Ectodermal cell (in vitro differentiated cells): ENCODE results near the gene GRID2IP.

Experiments used
- H3K27ac ChIP-seq: 2 replicates; pipeline ENCODE4 v1.7.0; 2013; ENCODE audit warnings: mild to moderate bottlenecking, low read depth, low read length; ENCODE audit not compliant: insufficient read depth, poor library complexity, severe bottlenecking
- H3K27me3 ChIP-seq: 2 replicates; pipeline ENCODE4 v1.7.0; 2013; ENCODE audit warnings: mild to moderate bottlenecking, low read length; ENCODE audit not compliant: insufficient read depth, control insufficient read depth, poor library complexity, severe bottlenecking
- H3K36me3 ChIP-seq: one replicate; pipeline ENCODE4 v1.7.0; 2013; ENCODE audit warnings: low read length; ENCODE audit not compliant: control insufficient read depth, insufficient read depth
- H3K4me1 ChIP-seq: one replicate; pipeline ENCODE4 v1.7.0; 2013; ENCODE audit warnings: low read length; ENCODE audit not compliant: control insufficient read depth, insufficient read depth
- H3K4me3 ChIP-seq: 2 replicates; pipeline ENCODE4 v1.7.0; 2013; ENCODE audit warnings: low read depth, low read length, control low read depth; ENCODE audit not compliant: insufficient read depth
- H3K9me3 ChIP-seq: 2 replicates; pipeline ENCODE4 v1.7.0; 2013; ENCODE audit warnings: mild to moderate bottlenecking, low read length, moderate library complexity; ENCODE audit not compliant: control insufficient read depth
- WGBS, 2 experiments: methylation state at CpG; one replicate each; pipeline ENCODE4 v1.1.7; 2013; ENCODE audit warnings: missing lambda C conversion rate in 2 of 2; 5-methylcytosine and 5-hydroxymethylcytosine counted together

GRID2IP gene

DNA sequence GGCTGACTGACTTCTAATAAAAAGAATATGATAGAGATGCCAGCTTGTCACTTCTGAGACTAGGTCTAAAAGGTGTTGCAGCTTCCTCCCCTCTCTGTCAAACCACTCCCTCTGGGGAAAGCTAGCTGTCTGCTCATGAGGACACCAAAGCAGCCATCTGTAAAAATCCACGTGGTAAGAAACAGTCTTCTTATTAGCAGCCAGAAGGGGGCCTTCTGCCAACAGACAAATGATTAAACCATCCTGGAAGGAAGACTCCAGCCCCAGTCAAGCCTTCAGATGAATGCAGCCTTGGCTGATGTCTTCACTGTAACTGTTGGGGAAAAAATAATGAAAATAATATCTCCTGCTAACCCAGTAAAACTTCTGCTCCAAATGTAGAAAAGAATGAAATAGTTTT, 61.6 kb downstream of the GRID2IP start:
- Histone ChIP-seq H3K36me3 (no peaks in the 10 kb centered on the region), H3K27me3 (no peaks in the 10 kb centered on the region), H3K4me1 (no peaks in the 10 kb centered on the region), H3K9me3 (no peaks in the 10 kb centered on the region), H3K27ac (no peak overlapping the region), H3K4me3 (no peak overlapping the region)
- WGBS, 2 experiments = 14 to 18% methylated on average over 1 of the region's 1 CpG

DNA sequence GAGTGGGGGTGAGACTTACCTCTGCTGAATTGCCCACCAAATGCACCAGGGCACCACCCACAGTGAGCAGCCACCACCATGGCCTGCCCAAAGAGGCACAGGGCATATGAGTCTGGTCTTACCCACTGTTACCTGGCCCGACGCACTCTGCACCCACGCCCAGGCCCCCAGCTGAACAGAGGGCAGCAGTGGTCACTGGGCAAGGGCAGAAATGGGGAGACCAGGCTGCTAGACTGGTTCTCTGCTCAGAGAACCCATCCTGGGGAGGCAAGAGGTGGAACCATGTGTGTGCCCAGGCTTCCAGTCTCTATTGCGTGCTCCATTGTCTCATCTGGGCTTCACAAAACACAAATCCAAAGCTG, 64.1 kb downstream of the GRID2IP start:
- Histone ChIP-seq H3K4me3 (no peak overlapping the region), H3K36me3 (no peaks in the 10 kb centered on the region), H3K4me1 (peaks cover 6% of the 10 kb centered on the region), H3K27ac (no peak overlapping the region), H3K27me3 (no peaks in the 10 kb centered on the region), H3K9me3 (no peaks in the 10 kb centered on the region)
- 93 to 96% methylated on average over 4 of the region's 4 CpGs for WGBS, 2 experiments

DNA sequence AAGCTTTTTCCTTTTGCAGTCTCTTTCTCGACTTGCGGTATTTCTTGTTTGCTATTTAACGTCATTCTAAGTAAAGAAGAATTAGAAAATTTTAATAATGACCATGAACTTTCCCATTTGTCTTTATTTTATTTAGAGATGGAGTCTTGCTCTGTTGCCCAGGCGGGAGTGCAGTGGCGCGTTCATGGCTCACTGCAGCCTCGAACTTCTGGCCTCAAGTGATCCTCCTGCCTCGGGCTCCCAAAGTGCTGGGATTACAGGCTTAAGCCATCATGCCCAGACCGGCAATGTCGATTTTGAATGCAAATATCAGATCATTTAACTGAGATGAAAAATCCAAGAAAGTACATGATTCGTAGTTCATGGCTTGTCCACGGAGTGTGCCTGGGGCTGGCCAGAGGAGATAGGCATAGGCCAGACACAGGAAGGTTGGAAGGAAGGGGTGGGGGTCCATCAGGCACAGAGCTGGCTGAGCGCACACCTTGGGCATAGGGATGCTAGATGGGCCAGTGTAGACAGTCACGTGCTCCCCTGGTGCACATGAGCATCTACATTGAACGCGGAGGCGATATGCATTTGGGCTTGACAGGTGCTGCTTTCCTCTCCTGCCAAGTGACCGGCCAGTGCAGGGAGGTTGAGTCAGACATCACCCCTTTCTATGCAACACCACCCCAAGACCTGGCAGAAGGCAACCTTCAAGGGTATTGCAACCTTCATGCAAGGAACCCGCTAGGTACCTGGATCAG, 64.7 kb downstream of the GRID2IP start:
- Histone ChIP-seq H3K36me3 (no peaks in the 10 kb centered on the region), H3K27ac (no peak overlapping the region), H3K27me3 (no peaks in the 10 kb centered on the region), H3K9me3 (no peaks in the 10 kb centered on the region), H3K4me1 (peaks cover 6% of the 10 kb centered on the region), H3K4me3 (no peak overlapping the region)
- 92 to 93% methylated on average over 16 to 19 of the region's 19 CpGs for WGBS, 2 experiments

DNA sequence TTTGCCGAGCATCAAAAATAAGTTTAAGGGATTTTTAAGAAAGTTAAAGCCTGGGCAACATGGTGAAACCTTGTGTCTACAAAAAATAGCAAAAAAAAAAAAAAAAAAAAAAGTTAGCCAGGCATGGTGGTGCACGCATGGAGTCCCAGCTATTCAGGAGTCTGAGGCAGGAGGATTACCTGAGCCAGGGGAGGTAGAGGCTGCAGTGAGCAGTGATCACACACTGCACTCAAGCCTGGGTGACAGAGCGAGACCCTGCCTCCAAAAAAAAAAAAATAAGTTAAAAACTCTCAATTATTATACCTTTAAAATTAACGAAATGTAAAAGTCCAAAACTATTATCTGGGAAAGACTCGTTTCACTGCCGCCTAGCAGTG, 68.5 kb downstream of the GRID2IP start:
- H3K27me3 ChIP-seq = no peaks in the 10 kb centered on the region
- H3K9me3 ChIP-seq = no peaks in the 10 kb centered on the region
- WGBS, 2 experiments = 57 to 65% methylated on average over 5 to 6 of the region's 6 CpGs
- peak overlapping the region; percentile 77 for H3K4me3 ChIP-seq
- H3K4me1 ChIP-seq = peaks cover 6% of the 10 kb centered on the region
- peaks cover 4% of the 10 kb centered on the region for H3K36me3 ChIP-seq
- H3K27ac ChIP-seq = no peak overlapping the region

DNA sequence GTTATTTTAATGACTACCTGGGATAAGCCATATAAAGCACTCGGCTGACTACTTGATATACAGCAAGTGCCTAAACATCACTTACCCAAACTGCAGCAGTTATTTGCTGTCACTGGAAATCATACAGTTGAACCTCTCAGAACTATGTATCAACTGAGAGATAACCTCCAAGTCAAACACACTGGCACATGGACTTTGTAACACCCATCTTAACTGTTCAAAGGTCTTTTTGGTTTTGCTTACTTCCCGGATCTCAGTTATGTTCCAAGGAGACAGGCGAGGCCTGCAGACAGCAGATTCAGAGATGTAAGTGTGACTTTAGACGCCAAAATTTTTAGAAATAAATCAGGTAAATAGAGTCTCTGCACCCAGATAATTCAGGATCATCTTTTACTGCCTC, 69.0 kb downstream of the GRID2IP start:
- H3K4me1 ChIP-seq = peaks cover 6% of the 10 kb centered on the region
- H3K4me3 ChIP-seq = no peak overlapping the region
- no peak overlapping the region for H3K27ac ChIP-seq
- H3K36me3 ChIP-seq = peaks cover 4% of the 10 kb centered on the region
- H3K9me3 ChIP-seq = no peaks in the 10 kb centered on the region
- no peaks in the 10 kb centered on the region for H3K27me3 ChIP-seq
- 95% methylated on average over 4 of the region's 4 CpGs for WGBS, 2 experiments

DNA sequence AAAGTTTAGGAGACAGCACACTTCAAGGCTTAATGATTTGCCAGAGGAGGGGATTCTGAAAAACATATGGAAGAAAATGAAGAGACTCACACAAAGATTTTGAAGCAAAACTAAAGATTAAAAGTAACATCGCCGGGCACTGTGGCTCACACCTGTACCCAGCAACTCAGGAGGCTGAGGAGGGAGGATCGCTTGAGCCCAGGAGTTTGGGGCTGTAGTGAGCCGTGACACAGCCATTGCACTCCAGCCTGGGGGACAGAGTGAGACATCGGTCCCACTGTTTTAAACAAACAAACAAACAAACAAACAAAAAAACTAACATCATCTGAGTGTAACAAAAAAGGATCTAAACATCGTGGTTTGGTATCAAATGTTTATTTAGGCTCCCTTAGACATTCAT, 69.8 kb downstream of the GRID2IP start:
- no peaks in the 10 kb centered on the region for H3K27me3 ChIP-seq
- H3K9me3 ChIP-seq = no peaks in the 10 kb centered on the region
- H3K4me1 ChIP-seq = peaks cover 6% of the 10 kb centered on the region
- H3K36me3 ChIP-seq = peaks cover 4% of the 10 kb centered on the region
- H3K27ac ChIP-seq = no peak overlapping the region
- no peak overlapping the region for H3K4me3 ChIP-seq
- 92 to 93% methylated on average over 6 of the region's 6 CpGs for WGBS, 2 experiments

DNA sequence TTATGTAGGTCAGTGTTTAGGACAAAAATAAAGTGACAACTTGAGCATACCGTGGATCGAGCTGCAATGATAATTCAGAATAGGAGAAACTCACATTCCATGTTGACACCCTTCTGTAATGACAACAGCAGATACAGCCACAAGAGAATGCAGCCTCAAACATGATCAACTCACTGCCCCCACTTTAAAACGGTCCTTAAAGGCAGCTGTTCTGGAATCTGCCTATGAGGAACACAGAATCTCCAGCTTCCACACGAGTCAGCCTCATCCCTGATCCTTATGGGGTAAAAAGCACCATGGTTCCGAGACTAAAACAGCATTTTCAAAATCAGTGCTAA, 71.0 kb downstream of the GRID2IP start:
- Histone ChIP-seq H3K27ac (no peak overlapping the region), H3K36me3 (peaks cover 4% of the 10 kb centered on the region)
- WGBS, 2 experiments = 95% methylated on average over 5 of the region's 5 CpGs

DNA sequence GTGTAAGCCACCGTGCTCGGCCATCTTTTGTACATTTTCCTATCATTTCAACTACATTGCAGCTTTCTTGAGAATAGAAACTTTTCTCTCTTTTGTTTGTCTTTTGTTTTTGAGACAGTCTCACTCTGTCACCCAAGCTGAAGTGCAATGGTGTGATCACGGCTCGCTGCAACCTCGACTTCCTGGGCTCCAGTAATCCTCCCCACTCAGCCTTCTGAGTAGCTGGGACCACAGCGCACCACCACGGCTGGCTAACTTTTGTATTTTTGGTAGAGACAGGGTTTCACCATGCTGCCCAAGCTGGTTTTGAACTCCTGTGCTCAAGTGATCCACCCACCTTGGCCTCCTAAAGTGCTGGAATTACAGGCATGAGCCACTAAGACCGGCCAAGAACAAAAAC, 72.2 kb downstream of the GRID2IP start:
- Histone ChIP-seq H3K36me3 (peaks cover 4% of the 10 kb centered on the region), H3K4me1 (peaks cover 6% of the 10 kb centered on the region), H3K27ac (no peak overlapping the region), H3K27me3 (no peaks in the 10 kb centered on the region), H3K9me3 (no peaks in the 10 kb centered on the region), H3K4me3 (no peak overlapping the region)
- WGBS, 2 experiments = 93 to 95% methylated on average over 8 of the region's 8 CpGs

More for the DNA sequence above, 71.0 kb downstream of the GRID2IP start:
- H3K4me3 ChIP-seq = no peak overlapping the region
- no peaks in the 10 kb centered on the region for H3K9me3 ChIP-seq
- H3K27me3 ChIP-seq = no peaks in the 10 kb centered on the region
- H3K4me1 ChIP-seq = peaks cover 6% of the 10 kb centered on the region

DNA sequence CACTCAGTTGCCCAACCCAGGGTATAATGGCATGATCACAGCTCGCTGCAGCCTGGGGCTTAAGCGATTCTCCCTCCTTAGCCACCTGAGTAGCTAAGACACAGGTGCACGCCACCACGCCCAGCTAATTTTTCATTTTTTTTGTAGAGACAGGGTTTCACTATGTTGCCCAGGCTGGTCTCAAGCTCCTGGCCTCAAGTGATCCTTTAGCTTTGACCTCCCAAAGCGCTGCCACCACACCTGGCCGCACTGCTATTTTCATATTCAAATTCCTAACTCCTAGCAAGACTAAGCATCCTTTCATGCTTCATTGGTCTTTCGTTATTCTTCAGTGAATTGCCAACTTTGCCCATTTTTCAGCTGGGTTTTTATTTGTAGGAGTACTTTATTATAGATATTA, 73.1 kb downstream of the GRID2IP start:
- H3K4me1 ChIP-seq = peaks cover 6% of the 10 kb centered on the region
- no peaks in the 10 kb centered on the region for H3K9me3 ChIP-seq
- 94 to 95% methylated on average over 7 of the region's 7 CpGs for WGBS, 2 experiments
- no peaks in the 10 kb centered on the region for H3K27me3 ChIP-seq
- no peak overlapping the region for H3K27ac ChIP-seq
- no peak overlapping the region for H3K4me3 ChIP-seq
- peaks cover 4% of the 10 kb centered on the region for H3K36me3 ChIP-seq

DNA sequence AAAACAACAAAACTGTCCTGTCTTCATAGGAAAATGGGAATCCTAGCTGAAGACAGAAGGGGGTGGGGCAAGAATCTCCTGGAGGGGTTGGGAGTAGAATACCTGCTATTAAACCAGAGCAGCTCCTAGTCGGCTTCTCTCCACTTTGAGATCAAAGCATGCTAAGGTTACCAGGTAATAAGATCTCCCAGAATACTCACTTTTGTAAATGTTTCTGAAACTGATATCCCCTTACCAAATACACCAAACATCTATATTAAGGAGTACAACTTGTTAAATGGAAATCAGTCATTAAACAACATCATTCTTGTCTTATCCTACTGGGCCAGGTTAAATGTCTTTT, 74.0 kb downstream of the GRID2IP start:
- WGBS, 2 experiments = 95 to 100% methylated on average over 1 of the region's 1 CpG
- Histone ChIP-seq H3K27me3 (no peaks in the 10 kb centered on the region), H3K9me3 (no peaks in the 10 kb centered on the region), H3K36me3 (peaks cover 7% of the 10 kb centered on the region), H3K4me1 (no peaks in the 10 kb centered on the region), H3K4me3 (no peak overlapping the region), H3K27ac (no peak overlapping the region)
